HG02970 (cell line): Measurements from ENCODE around the gene CPLX3.
A peak's percentile ranks its signal among the peaks of the same experiment; 100 is the strongest.
"Not testable (repeated sequence)": the region's sequence is repeated elsewhere in the genome, so short reads cannot be mapped to it uniquely, and the experiment has no call there.

Experiments
- ATAC-seq: cut with Tn5 transposase; IDR thresholded peaks from one replicate; pipeline ENCODE4 v1.9.1; 2021; ENCODE audit warnings: mild to moderate bottlenecking, moderate library complexity, moderate number of reproducible peaks; ENCODE audit not compliant: unreplicated experiment, low FRiP score

Gene CPLX3

GRCh38 chr15:74826364-74826819 lies at the start of gene CPLX3:
Gene CPLX3 (plus strand): TSS chr15:74826627. CDS start chr15:74826704, 77 bp downstream.
- ATAC-seq: no peak

- ATAC-seq: no peak
These were observed 49.3 kb upstream of the CPLX3 start for GRCh38 chr15:74776821-74777768.

GRCh38 chr15:74777769-74778598 lies 48.4 kb upstream of the CPLX3 start:
- no peak for ATAC-seq

- ATAC-seq: no peak
These were observed 47.8 kb upstream of the CPLX3 start for GRCh38 chr15:74778599-74778970.

- ATAC-seq: no peak
These were observed 47.2 kb upstream of the CPLX3 start for GRCh38 chr15:74779162-74779648.

- no peak for ATAC-seq
These were observed 45.6 kb upstream of the CPLX3 start for GRCh38 chr15:74780523-74781430.

- peak; percentile 46 for ATAC-seq
These were observed 44.8 kb upstream of the CPLX3 start, which contains the start of gene CSK for GRCh38 chr15:74781431-74782258. Gene CSK (plus strand): TSS chr15:74782080. CDS start chr15:74798298, 16,218 bp downstream.

GRCh38 chr15:74782259-74783071 lies 44.0 kb upstream of the CPLX3 start:
- ATAC-seq: peak; percentile 19

- ATAC-seq: no peak
These were observed 43.2 kb upstream of the CPLX3 start for GRCh38 chr15:74783072-74783807.

- no peak for ATAC-seq
These were observed 42.6 kb upstream of the CPLX3 start for GRCh38 chr15:74783808-74784175.

GRCh38 chr15:74784426-74785193 lies 41.8 kb upstream of the CPLX3 start:
- no peak for ATAC-seq

GRCh38 chr15:74785194-74786032 lies 41.0 kb upstream of the CPLX3 start:
- ATAC-seq: no peak

- ATAC-seq: not testable (repeated sequence)
These were observed 40.3 kb upstream of the CPLX3 start for GRCh38 chr15:74786081-74786480.

GRCh38 chr15:74786551-74787165 lies 39.8 kb upstream of the CPLX3 start:
- no peak for ATAC-seq

GRCh38 chr15:74787251-74788041 lies 39.0 kb upstream of the CPLX3 start:
- peak; percentile 43 for ATAC-seq
